Thyroid gland (tissue), 4 donors: ENCODE results near the gene UBTD1.

ENCODE experiments used
- POLR2A ChIP-seq, 2 donors: fragments of 450-650 bp; IDR thresholded peaks; one replicate each; pipeline ENCODE4 v1.6.1; 2017; ENCODE audit warnings: antibody characterized with exemption in 2 of 2, mild to moderate bottlenecking in 2 of 2, moderate library complexity in 1 of 2
- TF ChIP-seq, protein P1 (sequence below), 6 experiments: fragments of 200-600 bp in 3 of 6; fragments of 450-650 bp in 3 of 6; sonication (generic) in 3 of 6; IDR thresholded peaks; one replicate each; pipeline ENCODE4 v1.5.1; 2016 to 2019; ENCODE audit warnings: antibody characterized with exemption in 6 of 6, mild to moderate bottlenecking in 2 of 6, inconsistent platforms in 1 of 6, moderate library complexity in 1 of 6

DNA sequence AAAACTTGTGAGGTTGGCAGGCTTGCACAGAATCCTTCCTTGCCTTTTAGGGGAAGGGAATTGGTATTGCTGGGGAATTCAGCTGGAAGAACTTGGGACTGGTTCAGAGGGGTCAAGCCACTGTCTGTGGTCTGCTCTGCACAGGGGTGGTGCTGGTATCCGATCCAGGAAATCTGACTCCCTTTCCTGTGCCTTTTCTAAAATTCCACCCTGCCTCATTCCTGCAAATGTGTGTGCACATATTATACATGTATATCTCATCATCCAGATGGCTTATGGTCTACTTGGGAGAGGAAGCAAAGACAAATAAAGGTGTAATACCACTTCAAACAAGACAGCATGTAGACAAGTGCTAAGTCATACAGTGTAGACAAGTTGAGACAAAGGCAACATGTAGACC is 14.3 kb downstream of the UBTD1 start:
- TF ChIP-seq, protein P1, sequence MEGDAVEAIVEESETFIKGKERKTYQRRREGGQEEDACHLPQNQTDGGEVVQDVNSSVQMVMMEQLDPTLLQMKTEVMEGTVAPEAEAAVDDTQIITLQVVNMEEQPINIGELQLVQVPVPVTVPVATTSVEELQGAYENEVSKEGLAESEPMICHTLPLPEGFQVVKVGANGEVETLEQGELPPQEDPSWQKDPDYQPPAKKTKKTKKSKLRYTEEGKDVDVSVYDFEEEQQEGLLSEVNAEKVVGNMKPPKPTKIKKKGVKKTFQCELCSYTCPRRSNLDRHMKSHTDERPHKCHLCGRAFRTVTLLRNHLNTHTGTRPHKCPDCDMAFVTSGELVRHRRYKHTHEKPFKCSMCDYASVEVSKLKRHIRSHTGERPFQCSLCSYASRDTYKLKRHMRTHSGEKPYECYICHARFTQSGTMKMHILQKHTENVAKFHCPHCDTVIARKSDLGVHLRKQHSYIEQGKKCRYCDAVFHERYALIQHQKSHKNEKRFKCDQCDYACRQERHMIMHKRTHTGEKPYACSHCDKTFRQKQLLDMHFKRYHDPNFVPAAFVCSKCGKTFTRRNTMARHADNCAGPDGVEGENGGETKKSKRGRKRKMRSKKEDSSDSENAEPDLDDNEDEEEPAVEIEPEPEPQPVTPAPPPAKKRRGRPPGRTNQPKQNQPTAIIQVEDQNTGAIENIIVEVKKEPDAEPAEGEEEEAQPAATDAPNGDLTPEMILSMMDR (IDR thresholded peaks at IDR 0.05): no peak
- no peak for TF ChIP-seq POLR2A (IDR thresholded peaks at IDR 0.05)
